T-helper 1 cell (primary cell): ENCODE data around the gene PCNT.
"Not testable (repeated sequence)": the region's sequence is repeated elsewhere in the genome, so short reads cannot be mapped to it uniquely, and the experiment has no call there.

Experiments used
- DNase-seq, 5 donors: peaks; one replicate each; pipeline ENCODE4 v3.0.0-alpha.2; 2012 to 2020

The PCNT gene

DNA sequence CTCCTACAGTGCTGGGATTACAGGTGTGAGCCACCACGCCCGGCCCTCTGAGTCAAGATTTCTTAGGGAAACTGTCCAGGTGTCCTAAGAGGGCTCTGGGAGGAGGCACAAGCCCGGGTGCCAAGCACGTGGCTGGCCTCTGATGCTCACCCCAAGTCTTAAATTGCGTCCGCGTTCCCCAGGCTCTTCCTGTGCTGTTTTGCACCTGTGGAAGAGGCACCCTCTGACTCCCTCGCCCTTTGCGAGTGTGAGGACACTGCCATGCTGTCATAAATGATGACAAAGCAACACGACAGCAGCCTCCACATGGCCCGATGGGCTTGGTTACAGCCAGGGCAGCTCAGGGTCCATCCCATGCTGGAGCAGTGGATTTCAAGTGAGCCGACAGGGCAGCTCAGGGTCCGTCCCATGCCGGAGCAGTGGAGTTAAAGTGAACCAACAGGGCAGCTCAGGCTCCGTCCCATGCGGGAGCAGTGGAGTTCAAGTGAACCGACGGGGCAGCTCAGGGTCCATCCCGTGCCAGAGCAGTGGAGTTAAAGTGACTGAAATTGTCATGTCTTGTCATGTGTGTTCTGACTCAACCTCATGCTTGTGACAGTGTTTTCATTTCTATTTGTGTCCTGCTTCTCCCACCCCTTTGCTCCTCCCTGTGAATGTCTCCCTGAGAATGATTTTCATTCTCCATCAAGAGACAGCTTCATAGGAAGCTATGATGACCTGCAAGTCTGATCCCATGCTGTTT lies 33.9 kb downstream of the PCNT start:
- no peak for DNase-seq

DNA sequence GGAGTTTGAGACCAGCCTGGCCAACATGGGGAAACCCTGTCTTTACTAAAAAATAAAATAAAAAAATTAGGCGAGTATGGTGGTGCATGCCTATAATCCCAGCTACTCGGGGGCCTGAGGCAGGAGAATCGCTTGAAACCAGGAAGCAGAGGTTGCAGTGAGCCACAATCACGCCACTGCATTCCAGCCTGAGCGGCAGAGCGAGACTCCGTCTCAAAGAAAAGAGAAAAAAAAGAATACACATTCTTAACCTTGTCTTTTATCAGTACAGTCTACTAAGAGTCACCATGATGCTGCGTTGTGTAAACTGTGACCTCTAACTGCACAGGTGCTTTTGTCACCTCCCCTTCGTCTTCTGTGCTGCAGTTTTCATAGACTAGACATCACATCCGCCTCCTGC lies 37.2 kb downstream of the PCNT start:
- DNase-seq = no peak

GRCh38 chr21:46361935-46362334 lies 38.0 kb downstream of the PCNT start:
- DNase-seq = no peak

- DNase-seq = no peak
Measured at GRCh38 chr21:46362946-46363345, 39.0 kb downstream of the PCNT start.

DNA sequence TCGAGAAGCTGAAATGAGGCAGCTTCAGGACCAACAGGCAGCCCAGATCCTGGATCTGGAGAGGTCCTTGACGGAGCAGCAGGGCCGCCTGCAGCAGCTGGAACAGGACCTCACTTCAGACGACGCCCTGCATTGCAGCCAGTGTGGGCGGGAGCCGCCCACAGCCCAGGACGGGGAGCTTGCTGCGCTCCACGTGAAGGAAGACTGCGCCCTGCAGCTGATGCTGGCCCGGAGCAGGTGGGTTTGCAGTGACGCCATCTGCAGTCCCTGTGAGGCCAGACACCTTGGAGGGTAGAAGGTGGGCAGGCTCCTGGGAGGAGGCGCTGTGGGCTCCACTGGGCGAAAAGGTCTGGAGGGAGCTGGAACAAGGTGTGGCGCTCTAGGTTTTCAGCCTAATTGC lies 39.7 kb downstream of the PCNT start:
- DNase-seq = no peak

- no peak for DNase-seq
Measured at GRCh38 chr21:46366091-46366490, 42.1 kb downstream of the PCNT start.

- no peak for DNase-seq
Measured at GRCh38 chr21:46366561-46366960, 42.6 kb downstream of the PCNT start.

DNA sequence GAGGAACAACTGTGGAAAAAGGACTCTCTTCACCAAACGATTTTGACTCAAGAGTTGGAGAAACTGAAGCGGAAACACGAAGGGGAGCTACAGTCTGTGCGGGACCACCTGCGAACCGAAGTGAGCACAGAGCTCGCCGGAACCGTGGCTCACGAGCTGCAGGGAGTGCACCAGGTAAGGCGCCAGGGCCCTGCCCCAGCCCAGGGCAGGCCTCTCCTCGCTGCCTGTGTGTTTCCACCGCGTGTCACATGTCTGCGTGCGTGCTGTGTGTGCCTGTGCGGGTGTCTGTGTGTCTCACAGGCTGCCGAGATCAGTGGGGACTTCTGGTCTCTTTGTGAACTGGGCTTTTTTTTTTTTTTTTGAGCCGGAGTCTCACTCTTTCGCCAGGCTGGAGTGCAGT lies 43.0 kb downstream of the PCNT start:
- no peak for DNase-seq

GRCh38 chr21:46368533-46369285 lies 44.8 kb downstream of the PCNT start:
- peak in 2 of 5 donors; percentile 3 to 52 for DNase-seq

DNA sequence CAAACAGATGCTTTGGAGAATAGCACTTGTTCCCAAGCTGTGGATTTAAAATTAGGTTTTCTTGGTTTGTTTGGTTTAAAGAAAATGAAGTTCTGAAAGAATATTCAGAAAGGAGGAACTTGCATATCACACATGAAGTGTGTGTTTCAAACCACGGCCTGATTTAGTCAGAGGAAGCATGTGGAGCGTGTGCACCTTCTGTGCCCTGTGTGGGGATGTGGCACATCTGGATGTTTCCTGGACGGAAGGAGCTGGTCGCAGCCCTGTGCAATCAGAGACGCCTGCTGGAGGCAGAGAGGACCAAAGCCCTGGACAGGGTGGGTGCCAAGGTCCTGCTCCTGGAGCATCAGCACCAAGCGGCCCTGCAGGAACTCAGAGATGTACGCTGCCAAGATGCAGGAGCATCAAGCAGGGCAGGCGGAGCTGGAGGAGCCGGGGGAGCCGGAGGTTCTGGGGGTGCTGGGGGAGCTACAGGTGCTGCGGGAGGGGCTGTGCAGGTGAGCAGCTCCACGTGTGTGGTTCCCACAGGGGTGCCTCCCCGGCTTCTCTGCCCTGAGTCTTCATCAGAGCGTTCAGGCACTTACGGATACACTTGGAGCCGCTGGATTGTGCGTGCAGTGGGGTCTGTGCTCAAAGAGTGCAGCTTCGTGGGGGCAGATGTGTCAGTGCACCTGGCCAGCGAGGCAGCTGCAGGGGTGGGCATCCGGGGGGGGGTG lies 45.7 kb downstream of the PCNT start:
- DNase-seq = no peak

DNA sequence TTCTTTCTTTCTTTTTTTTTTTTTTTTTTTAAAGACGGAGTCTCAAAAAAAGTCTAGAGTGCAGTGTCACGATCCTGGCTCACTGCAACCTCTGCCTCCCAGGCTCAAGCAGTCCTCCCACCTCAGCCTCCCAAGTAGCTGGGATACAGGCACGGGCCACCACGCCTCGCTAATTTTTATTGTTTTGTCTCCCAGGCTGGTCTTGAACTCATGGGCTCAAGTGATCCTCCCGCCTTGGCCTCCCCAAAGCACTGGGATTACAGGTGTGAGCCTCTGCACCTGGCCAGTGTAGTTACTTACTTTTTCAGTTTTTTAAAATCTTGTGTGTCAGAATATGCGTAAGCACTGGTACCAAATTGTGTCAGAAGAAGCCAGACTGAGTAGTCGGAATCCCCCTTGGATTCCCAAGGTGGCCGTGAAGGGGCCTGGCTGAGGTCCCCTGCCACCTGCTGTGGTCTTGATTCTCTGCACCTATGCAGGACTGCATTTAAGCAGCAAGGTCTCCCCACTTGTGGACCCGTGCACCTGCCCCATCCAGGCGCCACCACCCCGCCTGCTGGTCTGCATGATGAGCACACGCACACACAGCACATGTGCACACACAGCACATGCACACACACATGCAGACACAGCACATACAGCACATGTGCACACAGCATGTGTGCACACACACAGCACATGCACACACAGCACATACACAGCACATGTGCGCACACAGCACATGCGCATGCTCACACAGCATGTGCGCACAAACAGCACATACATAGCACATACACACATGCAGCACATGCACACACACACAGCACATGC lies 47.5 kb downstream of the PCNT start:
- no peak for DNase-seq

- DNase-seq = no peak
Measured at GRCh38 chr21:46372014-46372485, 48.1 kb downstream of the PCNT start.

DNA sequence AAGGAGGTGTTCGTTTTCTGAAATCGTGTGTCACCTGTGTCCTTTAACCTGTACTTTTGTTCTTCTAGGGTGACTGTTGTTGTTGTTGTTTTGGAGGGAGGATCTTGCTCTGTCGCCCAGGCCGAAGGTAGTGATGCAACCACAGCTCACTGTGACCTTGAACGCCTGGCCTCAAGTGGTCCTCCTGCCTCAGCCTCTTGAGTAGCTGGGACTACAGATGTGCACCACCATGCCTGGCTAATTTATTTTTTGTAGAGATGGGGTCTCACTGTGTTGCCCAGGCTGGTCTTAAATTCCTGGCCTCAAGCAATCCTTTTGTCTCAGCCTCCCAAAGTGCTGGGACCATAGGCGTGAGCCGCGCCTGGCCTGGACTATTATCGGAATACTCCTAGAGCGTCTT lies 49.0 kb downstream of the PCNT start:
- not testable (repeated sequence) for DNase-seq

- no peak for DNase-seq
Measured at GRCh38 chr21:46374761-46375389, 50.9 kb downstream of the PCNT start.

GRCh38 chr21:46375560-46376230 lies 51.7 kb downstream of the PCNT start:
- DNase-seq = no peak

GRCh38 chr21:46376231-46376628 lies 52.3 kb downstream of the PCNT start:
- DNase-seq = no peak

DNA sequence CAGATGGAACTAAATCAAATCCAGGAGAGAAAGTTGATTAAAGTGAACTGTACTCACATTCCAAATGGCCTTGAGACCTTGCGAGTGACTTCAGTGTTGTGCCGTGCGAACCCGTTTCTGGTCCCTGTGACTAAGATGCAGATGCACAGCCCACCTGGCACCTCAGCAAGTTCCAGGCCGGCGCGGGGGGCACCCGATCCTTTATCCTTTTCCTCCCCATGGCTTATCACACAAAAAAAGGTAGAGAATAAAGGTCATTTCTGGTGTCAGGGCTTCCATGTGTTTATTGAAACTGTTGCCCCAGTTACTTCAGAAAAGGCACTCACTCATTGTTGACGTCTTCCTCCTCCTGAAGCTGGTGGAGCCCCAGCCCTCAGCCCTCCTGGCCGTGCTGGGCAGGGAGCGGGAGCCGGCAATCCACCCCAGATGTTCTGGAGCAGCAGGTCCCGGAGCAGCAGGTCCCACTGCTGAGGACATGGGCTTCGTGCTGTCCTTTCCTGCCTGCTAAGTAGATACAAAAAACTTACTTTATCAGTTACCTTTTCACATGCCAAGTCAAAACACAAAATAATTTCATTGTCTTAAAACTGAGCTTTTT lies 53.0 kb downstream of the PCNT start:
- DNase-seq = no peak

GRCh38 chr21:46377789-46378188 lies 53.8 kb downstream of the PCNT start:
- DNase-seq = no peak

DNA sequence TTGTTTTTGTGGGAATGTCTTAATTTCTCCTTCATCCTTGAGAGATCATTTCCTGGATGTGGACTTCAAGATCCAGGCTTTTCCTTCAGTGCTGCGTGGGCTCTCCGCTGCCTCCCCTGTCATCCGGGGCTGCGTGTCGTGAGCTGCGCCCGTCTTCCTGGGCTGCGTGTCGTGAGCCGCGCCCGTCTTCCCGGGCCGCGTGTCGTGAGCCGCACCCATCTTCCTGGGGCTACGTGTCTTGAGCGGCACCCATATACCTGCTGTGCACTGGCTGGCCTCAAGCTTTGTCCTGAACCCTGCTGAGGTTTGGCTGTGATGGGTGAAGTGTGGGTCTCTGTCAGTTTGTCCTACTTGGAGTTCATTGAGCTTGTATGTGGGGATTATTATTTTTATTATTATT lies 55.1 kb downstream of the PCNT start:
- no peak for DNase-seq

- DNase-seq = no peak
Measured at GRCh38 chr21:46379691-46380090, 55.7 kb downstream of the PCNT start.

- DNase-seq = no peak
Measured at GRCh38 chr21:46381541-46381940, 57.6 kb downstream of the PCNT start.
